WTC11 (cell line): ENCODE results near the gene MGST1. TPM values are rescaled to one million over a fixed set of nuclear protein-coding genes. Genes with fewer than 3 reads are reported as not detected.

ENCODE experiments used
- ATAC-seq: fragments of 200-7000 bp; cut with Tn5 transposase; 2 replicates; pipeline ENCODE4 v1.10.0; 2021; ENCODE audit warnings: mild to moderate bottlenecking, moderate library complexity
- Bru-seq: library from RNA; stranded (reverse); fragments of 400-500 nt; gene quantifications from one replicate; lab custom pipeline; 2021; lab: Mats Ljungman, UMichigan
- CTCF ChIA-PET: fragments of 300-600 bp; sonication (Branson Sonifier 250); formaldehyde crosslinking; loops from one replicate; lab custom pipeline; 2021; ENCODE audit warnings: antibody characterized with exemption; lab: Charles Lee
- POLR2A ChIA-PET: fragments of 350-600 bp; sonication (Branson Sonifier 250); formaldehyde crosslinking; loops from one replicate; lab custom pipeline; 2021; ENCODE audit warnings: antibody characterized with exemption; lab: Charles Lee
- DNase-seq: peaks from one replicate; pipeline ENCODE4 v3.0.0; 2021; ENCODE audit warnings: low spot score
- H3K27ac Mint-ChIP-seq: 2 replicates; pipeline ENCODE4 v1.8.0; 2021; ENCODE audit warnings: mixed read lengths
- H3K27me3 Mint-ChIP-seq: 2 replicates; pipeline ENCODE4 v1.8.0; 2021; ENCODE audit warnings: low read depth, mild to moderate bottlenecking, moderate library complexity, mixed read lengths
- H3K36me3 Mint-ChIP-seq: 2 replicates; pipeline ENCODE4 v1.8.0; 2021; ENCODE audit warnings: mixed read lengths
- H3K4me1 Mint-ChIP-seq: 2 replicates; pipeline ENCODE4 v1.8.0; 2022; ENCODE audit warnings: mixed read lengths
- H3K4me3 Mint-ChIP-seq: 2 replicates; pipeline ENCODE4 v1.8.0; 2021; ENCODE audit warnings: mild to moderate bottlenecking, moderate library complexity, mixed read lengths
- H3K9me3 Mint-ChIP-seq: 2 replicates; pipeline ENCODE4 v1.8.0; 2021; ENCODE audit warnings: mixed read lengths
- AFF4 ChIP-seq: sonication (generic); formaldehyde crosslinking; IDR thresholded peaks from 2 replicates; pipeline ENCODE4 v1.8.1; 2023; ENCODE audit warnings: mild to moderate bottlenecking, missing genetic modification reagents, borderline replicate concordance
- ARID4B ChIP-seq: sonication (generic); formaldehyde crosslinking; IDR thresholded peaks from 2 replicates; pipeline ENCODE4 v1.8.0; 2023; ENCODE audit warnings: missing genetic modification reagents, mild to moderate bottlenecking, borderline replicate concordance
- CREM ChIP-seq: sonication (generic); formaldehyde crosslinking; IDR thresholded peaks from 2 replicates; pipeline ENCODE4 v1.8.1; 2022; ENCODE audit warnings: mild to moderate bottlenecking, missing genetic modification reagents, moderate library complexity
- FOXK1 ChIP-seq: sonication (generic); formaldehyde crosslinking; IDR thresholded peaks from 2 replicates; pipeline ENCODE4 v1.8.0; 2022; ENCODE audit warnings: mild to moderate bottlenecking, moderate library complexity, missing genetic modification reagents
- FOXP1 ChIP-seq: sonication (generic); formaldehyde crosslinking; IDR thresholded peaks from 2 replicates; pipeline ENCODE4 v1.8.0; 2022; ENCODE audit warnings: missing genetic modification reagents, mild to moderate bottlenecking, moderate library complexity, borderline replicate concordance
- GABPB1 ChIP-seq: sonication (generic); formaldehyde crosslinking; IDR thresholded peaks from 2 replicates; pipeline ENCODE4 v1.8.1; 2023; ENCODE audit warnings: mild to moderate bottlenecking, missing genetic modification reagents
- MAX ChIP-seq: sonication (generic); formaldehyde crosslinking; IDR thresholded peaks from 2 replicates; pipeline ENCODE4 v1.8.0; 2022; ENCODE audit warnings: mild to moderate bottlenecking, missing genetic modification reagents
- MYBL2 ChIP-seq: sonication (generic); formaldehyde crosslinking; IDR thresholded peaks from 2 replicates; pipeline ENCODE4 v1.8.1; 2023; ENCODE audit warnings: mild to moderate bottlenecking, moderate library complexity, missing genetic modification reagents
- NFATC4 ChIP-seq: fragments of 250-450 bp; sonication (Bioruptor Pico); IDR thresholded peaks from 2 replicates; pipeline ENCODE4 v1.9.0; 2021; ENCODE audit warnings: mild to moderate bottlenecking
- SP1 ChIP-seq: sonication (generic); formaldehyde crosslinking; conservative IDR thresholded peaks from 2 replicates; pipeline ENCODE4 v1.8.1; 2022; ENCODE audit warnings: missing genetic modification reagents
- long read RNA-seq, 3 experiments: library from RNA in 1 of 3; library from capped mRNA in 1 of 3; library from polyadenylated mRNA in 1 of 3; unstranded in 2 of 3; stranded (forward) in 1 of 3; transcript quantifications; one replicate each; pipeline ENCODE4 v2.0.0, GENCODE V29; 2021
- total RNA-seq: library from RNA; stranded (reverse); gene quantifications from 3 replicates; pipeline ENCODE4 v1.2.3, GENCODE V29; 2021
- TF ChIP-seq, protein P1 (sequence below): sonication (generic); formaldehyde crosslinking; IDR thresholded peaks from 2 replicates; pipeline ENCODE4 v1.8.1; 2022; ENCODE audit warnings: mild to moderate bottlenecking, moderate library complexity, missing genetic modification reagents
- TF ChIP-seq, protein P2 (sequence below): sonication (generic); formaldehyde crosslinking; IDR thresholded peaks from 2 replicates; pipeline ENCODE4 v1.8.0; 2022; ENCODE audit warnings: mild to moderate bottlenecking, missing genetic modification reagents
- TF ChIP-seq, protein P3 (sequence below): sonication (generic); formaldehyde crosslinking; IDR thresholded peaks from 2 replicates; pipeline ENCODE4 v1.8.1; 2023; ENCODE audit warnings: mild to moderate bottlenecking, missing genetic modification reagents, moderate library complexity

MGST1 gene, protein sequence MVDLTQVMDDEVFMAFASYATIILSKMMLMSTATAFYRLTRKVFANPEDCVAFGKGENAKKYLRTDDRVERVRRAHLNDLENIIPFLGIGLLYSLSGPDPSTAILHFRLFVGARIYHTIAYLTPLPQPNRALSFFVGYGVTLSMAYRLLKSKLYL
- 285 to 344 TPM (median 324 TPM) in 3 replicates for total RNA-seq
- Bru-seq, nascent RNA = percentile 97 among the genes with signal in this experiment
- long read RNA-seq, experiment 1, transcript MGST1-205 (4 exons, 914 nt) = major isoform, 370 of 442 reads
- long read RNA-seq, experiment 1, transcript MGST1-219 (1 exons, 1,842 nt) = minor isoform, 15 of 442 reads
- long read RNA-seq, experiment 1, partial matches to known transcripts = 16 of 442 reads
- long read RNA-seq, experiment 1, other reads (novel, unspliced or antisense) = 35 of 442 reads
- long read RNA-seq, experiment 2, transcript MGST1-208 (2 exons, 655 nt) = minor isoform, 11 of 712 reads
- long read RNA-seq, experiment 2, transcript MGST1-204 (4 exons, 979 nt) = minor isoform, 5 of 712 reads
- long read RNA-seq, experiment 2, transcript MGST1-205 (4 exons, 914 nt) = major isoform, 510 of 712 reads
- long read RNA-seq, experiment 2, transcript MGST1-219 (1 exons, 1,842 nt) = minor isoform, 43 of 712 reads
- long read RNA-seq, experiment 2, partial matches to known transcripts = 99 of 712 reads
- long read RNA-seq, experiment 2, other reads (novel, unspliced or antisense) = 41 of 712 reads
- long read RNA-seq, experiment 3, transcript MGST1-208 (2 exons, 655 nt) = minor isoform, 9 of 1,735 reads
- long read RNA-seq, experiment 3, transcript MGST1-218 (4 exons, 406 nt) = minor isoform, 6 of 1,735 reads
- long read RNA-seq, experiment 3, transcript MGST1-204 (4 exons, 979 nt) = minor isoform, 24 of 1,735 reads
- long read RNA-seq, experiment 3, transcript MGST1-205 (4 exons, 914 nt) = major isoform, 1,590 of 1,735 reads
- long read RNA-seq, experiment 3, partial matches to known transcripts = 2 of 1,735 reads
- long read RNA-seq, experiment 3, other reads (novel, unspliced or antisense) = 99 of 1,735 reads

- DNase-seq (peak; percentile 84), ATAC-seq (peak; percentile 97)
- Mint-ChIP-seq H3K4me1 (peaks cover 52% of the 10 kb centered on the region), H3K4me3 (peak within 1 kb of the TSS; percentile 84), H3K27me3 (no peaks in the 10 kb centered on the region), H3K9me3 (no peaks in the 10 kb centered on the region), H3K27ac (peak within 1 kb of the TSS; percentile 96), H3K36me3 (peaks cover 19% of the 10 kb centered on the region)
- POLR2A ChIA-PET = no interaction called here
- TF ChIP-seq, protein P1, sequence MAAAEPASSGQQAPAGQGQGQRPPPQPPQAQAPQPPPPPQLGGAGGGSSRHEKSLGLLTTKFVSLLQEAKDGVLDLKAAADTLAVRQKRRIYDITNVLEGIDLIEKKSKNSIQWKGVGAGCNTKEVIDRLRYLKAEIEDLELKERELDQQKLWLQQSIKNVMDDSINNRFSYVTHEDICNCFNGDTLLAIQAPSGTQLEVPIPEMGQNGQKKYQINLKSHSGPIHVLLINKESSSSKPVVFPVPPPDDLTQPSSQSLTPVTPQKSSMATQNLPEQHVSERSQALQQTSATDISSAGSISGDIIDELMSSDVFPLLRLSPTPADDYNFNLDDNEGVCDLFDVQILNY = peak; percentile 68; the same call in 1 of the 2 replicates
- TF ChIP-seq, protein P2, sequence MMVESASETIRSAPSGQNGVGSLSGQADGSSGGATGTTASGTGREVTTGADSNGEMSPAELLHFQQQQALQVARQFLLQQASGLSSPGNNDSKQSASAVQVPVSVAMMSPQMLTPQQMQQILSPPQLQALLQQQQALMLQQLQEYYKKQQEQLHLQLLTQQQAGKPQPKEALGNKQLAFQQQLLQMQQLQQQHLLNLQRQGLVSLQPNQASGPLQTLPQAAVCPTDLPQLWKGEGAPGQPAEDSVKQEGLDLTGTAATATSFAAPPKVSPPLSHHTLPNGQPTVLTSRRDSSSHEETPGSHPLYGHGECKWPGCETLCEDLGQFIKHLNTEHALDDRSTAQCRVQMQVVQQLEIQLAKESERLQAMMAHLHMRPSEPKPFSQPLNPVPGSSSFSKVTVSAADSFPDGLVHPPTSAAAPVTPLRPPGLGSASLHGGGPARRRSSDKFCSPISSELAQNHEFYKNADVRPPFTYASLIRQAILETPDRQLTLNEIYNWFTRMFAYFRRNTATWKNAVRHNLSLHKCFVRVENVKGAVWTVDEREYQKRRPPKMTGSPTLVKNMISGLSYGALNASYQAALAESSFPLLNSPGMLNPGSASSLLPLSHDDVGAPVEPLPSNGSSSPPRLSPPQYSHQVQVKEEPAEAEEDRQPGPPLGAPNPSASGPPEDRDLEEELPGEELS (CRISPR knock-in tag) = no peak; the same call in 1 of the 2 replicates
- TF ChIP-seq FOXK1 (CRISPR knock-in tag) (peak; percentile 40), MAX (peak; percentile 77), MYBL2 (CRISPR knock-in tag) (peak; percentile 65; the same call in 1 of the 2 replicates), CREM (CRISPR knock-in tag) (peak; percentile 66; the same call in 1 of the 2 replicates), GABPB1 (CRISPR knock-in tag) (peak; percentile 49; the same call in 1 of the 2 replicates), NFATC4 (CRISPR knock-in tag) (no peak), SP1 (CRISPR knock-in tag) (peak; percentile 67), FOXP1 (CRISPR knock-in tag) (peak; percentile 38; the same call in 1 of the 2 replicates), AFF4 (CRISPR knock-in tag) (no peak), ARID4B (CRISPR knock-in tag) (peak; percentile 64; the same call in 1 of the 2 replicates)
- TF ChIP-seq, protein P3, sequence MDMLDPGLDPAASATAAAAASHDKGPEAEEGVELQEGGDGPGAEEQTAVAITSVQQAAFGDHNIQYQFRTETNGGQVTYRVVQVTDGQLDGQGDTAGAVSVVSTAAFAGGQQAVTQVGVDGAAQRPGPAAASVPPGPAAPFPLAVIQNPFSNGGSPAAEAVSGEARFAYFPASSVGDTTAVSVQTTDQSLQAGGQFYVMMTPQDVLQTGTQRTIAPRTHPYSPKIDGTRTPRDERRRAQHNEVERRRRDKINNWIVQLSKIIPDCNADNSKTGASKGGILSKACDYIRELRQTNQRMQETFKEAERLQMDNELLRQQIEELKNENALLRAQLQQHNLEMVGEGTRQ = peak; percentile 34; the same call in 1 of the 2 replicates
- CTCF ChIA-PET = no interaction called here
Measured at GRCh38 chr12:16347391-16348298, at the start of gene MGST1. MGST1 (plus strand) TSS chr12:16347645; CDS start chr12:16354253, 6,608 bp downstream.
